HEK293T (cell line): ENCODE measurements around the gene SLC6A17.
A peak's percentile ranks its signal among the peaks of the same experiment; 100 is the strongest.

ENCODE experiments used
- CTCF ChIA-PET: fragments of 350-600 bp; formaldehyde crosslinking; extraction: SDS; loops from one replicate; lab custom pipeline; 2021; ENCODE audit warnings: antibody characterized with exemption, inconsistent platforms; lab: Yijun Ruan, JAX
- POLR2A ChIA-PET: fragments of 350-600 bp; formaldehyde crosslinking; extraction: SDS; loops from one replicate; lab custom pipeline; 2020; ENCODE audit warnings: antibody characterized with exemption, inconsistent platforms; lab: Yijun Ruan, JAX
- DNase-seq: peaks from one replicate; pipeline ENCODE4 v3.0.0; 2012; ENCODE audit warnings: mixed read lengths; ENCODE audit errors: extremely low spot score
- ARNT ChIP-seq: fragments of 450-650 bp; IDR thresholded peaks from 2 replicates; pipeline ENCODE4 v1.6.1; 2017; ENCODE audit warnings: mild to moderate bottlenecking
- BHLHE40 ChIP-seq: fragments of 450-650 bp; IDR thresholded peaks from 2 replicates; pipeline ENCODE4 v1.6.1; 2016; ENCODE audit warnings: mild to moderate bottlenecking, moderate library complexity, borderline replicate concordance
- CTBP1 ChIP-seq: fragments of 450-650 bp; IDR thresholded peaks from 2 replicates; pipeline ENCODE4 v1.6.1; 2016; ENCODE audit warnings: borderline replicate concordance
- ELF4 ChIP-seq: fragments of 450-650 bp; IDR thresholded peaks from 2 replicates; pipeline ENCODE4 v1.6.1; 2017; ENCODE audit warnings: antibody characterized with exemption
- FOXA1 ChIP-seq: fragments of 450-650 bp; IDR thresholded peaks from 2 replicates; pipeline ENCODE4 v1.6.1; 2016; ENCODE audit warnings: mild to moderate bottlenecking
- FOXK2 ChIP-seq: fragments of 450-650 bp; IDR thresholded peaks from 2 replicates; pipeline ENCODE4 v1.6.1; 2016; ENCODE audit warnings: mild to moderate bottlenecking
- FOXM1 ChIP-seq: fragments of 450-650 bp; IDR thresholded peaks from 2 replicates; pipeline ENCODE4 v1.6.1; 2017; ENCODE audit warnings: mild to moderate bottlenecking, borderline replicate concordance
- HDGF ChIP-seq: fragments of 450-650 bp; IDR thresholded peaks from 2 replicates; pipeline ENCODE4 v1.6.1; 2017; ENCODE audit warnings: antibody characterized with exemption, borderline replicate concordance
- L3MBTL2 ChIP-seq: fragments of 450-650 bp; conservative IDR thresholded peaks from 2 replicates; pipeline ENCODE4 v1.6.1; 2016; ENCODE audit warnings: mild to moderate bottlenecking
- LEF1 ChIP-seq: fragments of 450-650 bp; IDR thresholded peaks from 2 replicates; pipeline ENCODE4 v1.6.1; 2017; ENCODE audit warnings: mild to moderate bottlenecking, borderline replicate concordance
- NFRKB ChIP-seq: fragments of 450-650 bp; IDR thresholded peaks from 2 replicates; pipeline ENCODE4 v1.6.1; 2016; ENCODE audit warnings: mild to moderate bottlenecking, moderate library complexity
- PKNOX1 ChIP-seq: fragments of 450-650 bp; IDR thresholded peaks from 2 replicates; pipeline ENCODE4 v1.6.1; 2016
- SP1 ChIP-seq: fragments of 450-650 bp; IDR thresholded peaks from 2 replicates; pipeline ENCODE4 v1.6.1; 2017
- SUZ12 ChIP-seq: fragments of 450-650 bp; IDR thresholded peaks from 2 replicates; pipeline ENCODE4 v1.6.1; 2016; ENCODE audit warnings: mild to moderate bottlenecking
- TARDBP ChIP-seq: fragments of 450-650 bp; IDR thresholded peaks from 2 replicates; pipeline ENCODE4 v1.6.1; 2016
- ZNF384 ChIP-seq: fragments of 450-650 bp; IDR thresholded peaks from 2 replicates; pipeline ENCODE4 v1.6.1; 2016

SLC6A17 gene

GRCh38 chr1:110155878-110156522, 5.7 kb downstream of the SLC6A17 start:
- TF ChIP-seq LEF1 (no peak), SP1 (no peak), NFRKB (no peak), FOXA1 (no peak), CTBP1 (no peak), BHLHE40 (no peak), ELF4 (no peak), ZNF384 (no peak), L3MBTL2 (no peak), HDGF (no peak), ARNT (no peak), PKNOX1 (no peak), FOXM1 (no peak), FOXK2 (no peak), TARDBP (no peak), SUZ12 (no peak)
- peak; percentile 64 for DNase-seq
- POLR2A ChIA-PET = no interaction called here
- CTCF ChIA-PET = interaction anchor here (0.6 kb wide), 1 partner anchor 1284 kb away, joined by 3 read pairs; no protein-coding TSS in a partner anchor

GRCh38 chr1:110158261-110158660, 8.0 kb downstream of the SLC6A17 start:
- ChIA-PET POLR2A (no interaction called here), CTCF (no interaction called here)
- TF ChIP-seq FOXM1 (no peak), FOXA1 (no peak), BHLHE40 (no peak), LEF1 (no peak), ELF4 (no peak)
- no peak for DNase-seq

- TF ChIP-seq FOXA1 (no peak), TARDBP (no peak), SUZ12 (no peak), SP1 (no peak), ELF4 (no peak), ARNT (no peak), ZNF384 (no peak)
- CTCF ChIA-PET = no interaction called here
- DNase-seq = no peak
- POLR2A ChIA-PET = no interaction called here
These were observed 8.9 kb downstream of the SLC6A17 start for GRCh38 chr1:110159168-110159567.

- TF ChIP-seq NFRKB = no peak
- no peak for TF ChIP-seq L3MBTL2
- no peak for TF ChIP-seq BHLHE40
- TF ChIP-seq ZNF384 = no peak
- TF ChIP-seq PKNOX1 = no peak
- TF ChIP-seq LEF1 = no peak
- no peak for TF ChIP-seq FOXA1
- no peak for TF ChIP-seq FOXM1
- TF ChIP-seq FOXK2 = no peak
- no peak for TF ChIP-seq HDGF
- TF ChIP-seq ELF4 = no peak
- TF ChIP-seq SP1 = no peak
- TF ChIP-seq ARNT = no peak
- no peak for TF ChIP-seq CTBP1
- no peak for DNase-seq
- CTCF ChIA-PET = no interaction called here
- POLR2A ChIA-PET = no interaction called here
These were observed 10.3 kb downstream of the SLC6A17 start for GRCh38 chr1:110160538-110161100.

GRCh38 chr1:110161165-110161564, 10.9 kb downstream of the SLC6A17 start:
- DNase-seq = no peak
- TF ChIP-seq FOXK2 (no peak), TARDBP (no peak), ARNT (no peak)
- ChIA-PET CTCF (no interaction called here), POLR2A (no interaction called here)

GRCh38 chr1:110161849-110162248, 11.6 kb downstream of the SLC6A17 start:
- no peak for DNase-seq
- ChIA-PET POLR2A (no interaction called here), CTCF (no interaction called here)
- TF ChIP-seq FOXM1 (no peak), ELF4 (no peak)

- ChIA-PET POLR2A (interaction anchor here (1.9 kb wide), 1 partner anchor 13 kb away, joined by 7 read pairs; the partner anchor contains the start of gene SLC6A17), CTCF (interaction anchor here (0.6 kb wide), 2 partner anchors 33 to 183 kb away, joined by 3 to 4 read pairs; no protein-coding TSS in a partner anchor)
- TF ChIP-seq BHLHE40 (no peak), ARNT (no peak), FOXM1 (no peak)
- no peak for DNase-seq
These were observed 13.3 kb downstream of the SLC6A17 start for GRCh38 chr1:110163591-110163990.
